PC-3 (cell line): Measurements from ENCODE around the gene DGKI. TPM values are rescaled to one million over a fixed set of nuclear protein-coding genes. Genes with fewer than 3 reads are reported as not detected.
A peak's percentile ranks its signal among the peaks of the same experiment; 100 is the strongest.

ENCODE experiments used
- ATAC-seq: fragments of 200-7000 bp; cut with Tn5 transposase; 2 replicates; pipeline ENCODE4 v1.9.1; 2020; ENCODE audit warnings: mild to moderate bottlenecking, moderate library complexity
- BruUV-seq: library from RNA; stranded (reverse); fragments of 400-500 nt; replicated peaks from 2 replicates; lab custom pipeline; 2021; lab: Mats Ljungman, UMichigan
- CTCF ChIA-PET: fragments of 300-600 bp; sonication (Branson Sonifier 250); formaldehyde crosslinking; loops from one replicate; lab custom pipeline; 2022; ENCODE audit warnings: antibody characterized with exemption; lab: Charles Lee
- POLR2A ChIA-PET: fragments of 300-600 bp; sonication (Branson Sonifier 250); formaldehyde crosslinking; loops from one replicate; lab custom pipeline; 2022; ENCODE audit warnings: antibody characterized with exemption; ENCODE audit not compliant: unreplicated experiment; lab: Charles Lee
- DNase-seq: peaks from one replicate; pipeline ENCODE4 v3.0.0-alpha.2; 2015
- H2AFZ ChIP-seq: fragments of 300-600 bp; sonication (generic); 2 replicates; pipeline ENCODE4 v1.6.0; 2016; ENCODE audit warnings: antibody characterized with exemption, low read length
- H3F3A ChIP-seq: fragments of 300-600 bp; sonication (generic); one replicate; pipeline ENCODE4 v1.6.0; 2017; ENCODE audit warnings: antibody characterized with exemption, low read length, control low read depth, mild to moderate bottlenecking; ENCODE audit not compliant: unreplicated experiment
- H3K27ac ChIP-seq: fragments of 300-600 bp; sonication (generic); 2 replicates; pipeline ENCODE4 v1.5.1; 2016; ENCODE audit warnings: mild to moderate bottlenecking, low read length
- H3K27me3 ChIP-seq: fragments of 300-600 bp; sonication (generic); 2 replicates; pipeline ENCODE4 v1.6.1; 2016; ENCODE audit warnings: low read length, mixed read lengths
- H3K36me3 ChIP-seq: fragments of 300-600 bp; sonication (generic); 2 replicates; pipeline ENCODE4 v1.6.1; 2016; ENCODE audit warnings: low read depth, mixed run types, low read length, mixed read lengths
- H3K4me1 ChIP-seq: fragments of 300-600 bp; sonication (generic); 2 replicates; pipeline ENCODE4 v1.5.1; 2016; ENCODE audit warnings: low read length; ENCODE audit not compliant: insufficient read depth
- H3K4me2 ChIP-seq: fragments of 300-600 bp; sonication (generic); 2 replicates; pipeline ENCODE4 v1.6.0; 2016; ENCODE audit warnings: low read length
- H3K4me3 ChIP-seq: fragments of 300-600 bp; sonication (generic); 2 replicates; pipeline ENCODE4 v1.5.1; 2016; ENCODE audit warnings: mild to moderate bottlenecking, low read length, mixed read lengths
- H3K79me2 ChIP-seq: fragments of 300-600 bp; sonication (generic); 2 replicates; pipeline ENCODE4 v1.6.1; 2017; ENCODE audit warnings: low read length, mixed read lengths
- H3K9ac ChIP-seq: fragments of 300-600 bp; sonication (generic); 2 replicates; pipeline ENCODE4 v1.6.0; 2016; ENCODE audit warnings: mild to moderate bottlenecking, low read length
- H3K9me2 ChIP-seq: fragments of 300-600 bp; sonication (generic); replicated peaks from 2 replicates; pipeline ENCODE4 v1.6.1; 2016; ENCODE audit warnings: mixed run types, low read length, mixed read lengths
- H3K9me3 ChIP-seq: fragments of 300-600 bp; sonication (generic); 2 replicates; pipeline ENCODE4 v1.6.1; 2016; ENCODE audit warnings: low read length, mixed read lengths
- H4K20me1 ChIP-seq: fragments of 300-600 bp; sonication (generic); 2 replicates; pipeline ENCODE4 v1.6.1; 2016; ENCODE audit warnings: low read length, mixed read lengths
- EZH2 ChIP-seq: fragments of 300-600 bp; sonication (generic); IDR thresholded peaks from one replicate; pipeline ENCODE4 v1.6.1; 2017; ENCODE audit warnings: antibody characterized with exemption, mild to moderate bottlenecking, low read length; ENCODE audit not compliant: unreplicated experiment
- EZH2phosphoT487 ChIP-seq: fragments of 300-600 bp; sonication (generic); IDR thresholded peaks from 2 replicates; pipeline ENCODE4 v1.6.1; 2018; ENCODE audit warnings: mild to moderate bottlenecking, antibody characterized with exemption, low read length, borderline replicate concordance
- intact Hi-C: fragments of 100-400 bp; cut with micrococcal nuclease; formaldehyde crosslinking; loops from 2 replicates; pipeline ENCODE4 v1.9.0; 2023
- total RNA-seq: library from RNA; depleted of rRNA; stranded (reverse); fragments of >200 nt; gene quantifications from 2 replicates; pipeline ENCODE4 v1.2.3, GENCODE V29; 2014
- TF ChIP-seq, protein P1 (sequence below): fragments of 300-600 bp; sonication (generic); conservative IDR thresholded peaks from 2 replicates; pipeline ENCODE4 v1.5.1; 2017; ENCODE audit warnings: antibody characterized with exemption, low read depth, mild to moderate bottlenecking, low read length

The DGKI gene
- total RNA-seq, 1 experiment from 2014 or later: not detected

- Histone ChIP-seq H3K9me3 (no peaks in the 10 kb centered on the region), H3F3A (no peaks in the 10 kb centered on the region), H4K20me1 (no peaks in the 10 kb centered on the region), H3K9me2 (no peaks in the 10 kb centered on the region), H3K4me1 (peaks cover 15% of the 10 kb centered on the region), H3K27me3 (no peaks in the 10 kb centered on the region), H3K79me2 (no peaks in the 10 kb centered on the region), H3K36me3 (peaks cover 6% of the 10 kb centered on the region; the same call in 1 of the 2 replicates), H3K9ac (no peak overlapping the region), H3K4me2 (no peak overlapping the region), H3K4me3 (no peak overlapping the region), H2AFZ (no peak overlapping the region), H3K27ac (no peak overlapping the region)
- ATAC-seq: no peak
- DNase-seq: no peak
- POLR2A ChIA-PET: no interaction called here
- intact Hi-C loops: no loop called here
- CTCF ChIA-PET: no interaction called here
- no TSS peak for BruUV-seq
- TF ChIP-seq EZH2phosphoT487: no peak
- TF ChIP-seq EZH2: no peak
- TF ChIP-seq, protein P1, sequence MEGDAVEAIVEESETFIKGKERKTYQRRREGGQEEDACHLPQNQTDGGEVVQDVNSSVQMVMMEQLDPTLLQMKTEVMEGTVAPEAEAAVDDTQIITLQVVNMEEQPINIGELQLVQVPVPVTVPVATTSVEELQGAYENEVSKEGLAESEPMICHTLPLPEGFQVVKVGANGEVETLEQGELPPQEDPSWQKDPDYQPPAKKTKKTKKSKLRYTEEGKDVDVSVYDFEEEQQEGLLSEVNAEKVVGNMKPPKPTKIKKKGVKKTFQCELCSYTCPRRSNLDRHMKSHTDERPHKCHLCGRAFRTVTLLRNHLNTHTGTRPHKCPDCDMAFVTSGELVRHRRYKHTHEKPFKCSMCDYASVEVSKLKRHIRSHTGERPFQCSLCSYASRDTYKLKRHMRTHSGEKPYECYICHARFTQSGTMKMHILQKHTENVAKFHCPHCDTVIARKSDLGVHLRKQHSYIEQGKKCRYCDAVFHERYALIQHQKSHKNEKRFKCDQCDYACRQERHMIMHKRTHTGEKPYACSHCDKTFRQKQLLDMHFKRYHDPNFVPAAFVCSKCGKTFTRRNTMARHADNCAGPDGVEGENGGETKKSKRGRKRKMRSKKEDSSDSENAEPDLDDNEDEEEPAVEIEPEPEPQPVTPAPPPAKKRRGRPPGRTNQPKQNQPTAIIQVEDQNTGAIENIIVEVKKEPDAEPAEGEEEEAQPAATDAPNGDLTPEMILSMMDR: no peak
Measured at GRCh38 chr7:137885678-137886077, 38.9 kb upstream of the DGKI start.

DNA sequence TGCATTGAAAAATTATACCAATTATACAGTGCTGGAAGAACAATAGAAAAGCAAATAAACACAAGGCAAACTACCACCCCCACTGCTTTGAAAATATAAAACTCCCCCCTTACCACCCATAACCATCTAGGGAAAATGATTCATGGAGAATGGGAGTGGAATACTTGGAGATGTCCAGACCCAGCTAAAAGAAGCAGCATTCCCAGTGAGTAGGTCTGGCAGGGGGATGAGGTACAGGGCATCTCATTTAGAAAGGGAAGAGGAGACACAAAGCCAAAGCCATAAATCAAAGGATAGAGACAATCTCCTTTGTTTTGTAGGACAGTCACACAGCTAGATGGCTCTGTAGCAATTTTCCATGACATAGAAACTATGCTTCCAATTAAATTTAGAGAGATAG lies 36.0 kb upstream of the DGKI start:
- no peak overlapping the region for H3K9ac ChIP-seq
- no peaks in the 10 kb centered on the region for H4K20me1 ChIP-seq
- H3K27ac ChIP-seq: peak overlapping the region; percentile 65
- H3K9me3 ChIP-seq: no peaks in the 10 kb centered on the region
- CTCF ChIA-PET: no interaction called here
- peak overlapping the region; percentile 78 for H3K4me2 ChIP-seq
- H3F3A ChIP-seq: no peaks in the 10 kb centered on the region
- ATAC-seq (peak; percentile 23), DNase-seq (peak; percentile 5)
- POLR2A ChIA-PET: no interaction called here
- TF ChIP-seq, protein P1: no peak
- no peak for TF ChIP-seq EZH2phosphoT487
- TF ChIP-seq EZH2: no peak
- H3K36me3 ChIP-seq: peaks cover 6% of the 10 kb centered on the region; the same call in 1 of the 2 replicates
- H2AFZ ChIP-seq: no peak overlapping the region
- no peaks in the 10 kb centered on the region for H3K79me2 ChIP-seq
- intact Hi-C loops: loop anchor here (5.0 kb wide), 1 partner anchor 226 kb away; no protein-coding TSS in a partner anchor
- H3K4me3 ChIP-seq: no peak overlapping the region; the same call in 1 of the 2 replicates
- H3K4me1 ChIP-seq: peaks cover 15% of the 10 kb centered on the region
- no TSS peak for BruUV-seq
- no peaks in the 10 kb centered on the region for H3K9me2 ChIP-seq
- H3K27me3 ChIP-seq: no peaks in the 10 kb centered on the region

DNA sequence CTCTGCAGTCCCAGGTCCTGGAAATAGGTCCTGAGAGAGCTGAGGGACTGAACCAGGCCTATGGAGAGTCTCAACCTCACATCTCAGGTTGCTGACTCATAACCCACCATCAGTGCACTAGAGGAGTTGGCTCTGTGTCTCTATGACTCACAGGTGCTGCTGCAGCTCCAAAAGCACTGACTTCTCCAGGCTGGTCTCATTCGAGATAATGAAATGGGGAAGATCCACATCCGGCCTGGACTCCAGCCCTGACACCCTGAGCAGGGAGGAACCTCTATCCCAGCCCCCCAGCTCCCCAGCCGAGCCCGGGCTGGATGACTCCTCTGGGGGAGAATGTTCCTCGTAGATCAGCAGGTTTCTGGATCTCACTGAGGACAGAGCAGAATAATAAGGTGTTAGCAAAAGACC lies 35.5 kb upstream of the DGKI start:
- H3K4me1 ChIP-seq: peaks cover 15% of the 10 kb centered on the region
- H3F3A ChIP-seq: no peaks in the 10 kb centered on the region
- no peaks in the 10 kb centered on the region for H3K27me3 ChIP-seq
- no peaks in the 10 kb centered on the region for H4K20me1 ChIP-seq
- TF ChIP-seq, protein P1: no peak
- no peak for TF ChIP-seq EZH2
- TF ChIP-seq EZH2phosphoT487: no peak
- H3K4me2 ChIP-seq: peak overlapping the region; percentile 78
- H3K27ac ChIP-seq: peak overlapping the region; percentile 70
- no peak overlapping the region for H3K9ac ChIP-seq
- H2AFZ ChIP-seq: peak overlapping the region; percentile 33; the same call in 1 of the 2 replicates
- CTCF ChIA-PET: interaction anchor here (0.6 kb wide), 1 partner anchor 1845 kb away, joined by 4 read pairs; no protein-coding TSS in a partner anchor
- DNase-seq: peak; percentile 94
- peaks cover 6% of the 10 kb centered on the region; the same call in 1 of the 2 replicates for H3K36me3 ChIP-seq
- intact Hi-C loops: loop anchor here (5.0 kb wide), 1 partner anchor 225 kb away; no protein-coding TSS in a partner anchor
- no TSS peak for BruUV-seq
- H3K9me3 ChIP-seq: no peaks in the 10 kb centered on the region
- peak; percentile 97 for ATAC-seq
- H3K9me2 ChIP-seq: no peaks in the 10 kb centered on the region
- H3K79me2 ChIP-seq: no peaks in the 10 kb centered on the region
- peak overlapping the region; percentile 14; the same call in 1 of the 2 replicates for H3K4me3 ChIP-seq
- POLR2A ChIA-PET: no interaction called here
